ENCODE measurements around the gene DOK3. TPM values are rescaled to one million over a fixed set of nuclear protein-coding genes. Genes with fewer than 3 reads are reported as not detected.

The DOK3 gene
- total and polyA plus RNA-seq, 10 of the 15 experiments (the other 5 are each of a cell fraction or from before 2014, with no cell fraction given), result 6.6 to 107 (median 52.1) TPM

DNA sequence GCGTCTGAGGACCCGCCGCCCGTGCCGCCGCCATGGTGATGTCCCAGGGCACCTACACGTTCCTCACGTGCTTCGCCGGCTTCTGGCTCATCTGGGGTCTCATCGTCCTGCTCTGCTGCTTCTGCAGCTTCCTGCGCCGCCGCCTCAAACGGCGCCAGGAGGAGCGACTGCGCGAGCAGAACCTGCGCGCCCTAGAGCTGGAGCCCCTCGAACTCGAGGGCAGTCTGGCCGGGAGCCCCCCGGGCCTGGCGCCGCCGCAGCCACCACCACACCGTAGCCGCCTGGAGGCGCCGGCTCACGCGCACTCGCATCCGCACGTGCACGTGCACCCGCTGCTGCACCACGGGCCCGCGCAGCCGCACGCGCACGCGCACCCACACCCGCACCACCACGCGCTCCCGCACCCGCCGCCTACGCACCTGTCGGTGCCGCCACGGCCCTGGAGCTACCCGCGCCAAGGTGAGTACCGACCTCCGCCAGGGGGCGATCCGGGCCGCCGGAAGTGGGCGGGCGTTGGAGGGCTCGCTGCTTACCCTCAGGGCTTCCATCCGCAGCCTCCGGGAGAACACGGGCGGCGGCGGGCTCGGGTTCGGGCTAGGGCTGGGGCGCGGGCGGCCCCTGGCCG lies 54.5 kb downstream of the DOK3 start (continued):
- TF ChIP-seq, protein P1, sequence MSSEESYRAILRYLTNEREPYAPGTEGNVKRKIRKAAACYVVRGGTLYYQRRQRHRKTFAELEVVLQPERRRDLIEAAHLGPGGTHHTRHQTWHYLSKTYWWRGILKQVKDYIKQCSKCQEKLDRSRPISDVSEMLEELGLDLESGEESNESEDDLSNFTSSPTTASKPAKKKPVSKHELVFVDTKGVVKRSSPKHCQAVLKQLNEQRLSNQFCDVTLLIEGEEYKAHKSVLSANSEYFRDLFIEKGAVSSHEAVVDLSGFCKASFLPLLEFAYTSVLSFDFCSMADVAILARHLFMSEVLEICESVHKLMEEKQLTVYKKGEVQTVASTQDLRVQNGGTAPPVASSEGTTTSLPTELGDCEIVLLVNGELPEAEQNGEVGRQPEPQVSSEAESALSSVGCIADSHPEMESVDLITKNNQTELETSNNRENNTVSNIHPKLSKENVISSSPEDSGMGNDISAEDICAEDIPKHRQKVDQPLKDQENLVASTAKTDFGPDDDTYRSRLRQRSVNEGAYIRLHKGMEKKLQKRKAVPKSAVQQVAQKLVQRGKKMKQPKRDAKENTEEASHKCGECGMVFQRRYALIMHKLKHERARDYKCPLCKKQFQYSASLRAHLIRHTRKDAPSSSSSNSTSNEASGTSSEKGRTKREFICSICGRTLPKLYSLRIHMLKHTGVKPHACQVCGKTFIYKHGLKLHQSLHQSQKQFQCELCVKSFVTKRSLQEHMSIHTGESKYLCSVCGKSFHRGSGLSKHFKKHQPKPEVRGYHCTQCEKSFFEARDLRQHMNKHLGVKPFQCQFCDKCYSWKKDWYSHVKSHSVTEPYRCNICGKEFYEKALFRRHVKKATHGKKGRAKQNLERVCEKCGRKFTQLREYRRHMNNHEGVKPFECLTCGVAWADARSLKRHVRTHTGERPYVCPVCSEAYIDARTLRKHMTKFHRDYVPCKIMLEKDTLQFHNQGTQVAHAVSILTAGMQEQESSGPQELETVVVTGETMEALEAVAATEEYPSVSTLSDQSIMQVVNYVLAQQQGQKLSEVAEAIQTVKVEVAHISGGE (CRISPR knock-in tag; IDR thresholded peaks at IDR 0.05), result no peak
- TF ChIP-seq, protein P2, sequence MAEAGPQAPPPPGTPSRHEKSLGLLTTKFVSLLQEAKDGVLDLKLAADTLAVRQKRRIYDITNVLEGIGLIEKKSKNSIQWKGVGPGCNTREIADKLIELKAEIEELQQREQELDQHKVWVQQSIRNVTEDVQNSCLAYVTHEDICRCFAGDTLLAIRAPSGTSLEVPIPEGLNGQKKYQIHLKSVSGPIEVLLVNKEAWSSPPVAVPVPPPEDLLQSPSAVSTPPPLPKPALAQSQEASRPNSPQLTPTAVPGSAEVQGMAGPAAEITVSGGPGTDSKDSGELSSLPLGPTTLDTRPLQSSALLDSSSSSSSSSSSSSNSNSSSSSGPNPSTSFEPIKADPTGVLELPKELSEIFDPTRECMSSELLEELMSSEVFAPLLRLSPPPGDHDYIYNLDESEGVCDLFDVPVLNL (IDR thresholded peaks at IDR 0.05; ENCODE audit: low read depth, low read length), result peak; percentile 24; the same call in 1 of the 2 replicates
- TF ChIP-seq, protein P3, sequence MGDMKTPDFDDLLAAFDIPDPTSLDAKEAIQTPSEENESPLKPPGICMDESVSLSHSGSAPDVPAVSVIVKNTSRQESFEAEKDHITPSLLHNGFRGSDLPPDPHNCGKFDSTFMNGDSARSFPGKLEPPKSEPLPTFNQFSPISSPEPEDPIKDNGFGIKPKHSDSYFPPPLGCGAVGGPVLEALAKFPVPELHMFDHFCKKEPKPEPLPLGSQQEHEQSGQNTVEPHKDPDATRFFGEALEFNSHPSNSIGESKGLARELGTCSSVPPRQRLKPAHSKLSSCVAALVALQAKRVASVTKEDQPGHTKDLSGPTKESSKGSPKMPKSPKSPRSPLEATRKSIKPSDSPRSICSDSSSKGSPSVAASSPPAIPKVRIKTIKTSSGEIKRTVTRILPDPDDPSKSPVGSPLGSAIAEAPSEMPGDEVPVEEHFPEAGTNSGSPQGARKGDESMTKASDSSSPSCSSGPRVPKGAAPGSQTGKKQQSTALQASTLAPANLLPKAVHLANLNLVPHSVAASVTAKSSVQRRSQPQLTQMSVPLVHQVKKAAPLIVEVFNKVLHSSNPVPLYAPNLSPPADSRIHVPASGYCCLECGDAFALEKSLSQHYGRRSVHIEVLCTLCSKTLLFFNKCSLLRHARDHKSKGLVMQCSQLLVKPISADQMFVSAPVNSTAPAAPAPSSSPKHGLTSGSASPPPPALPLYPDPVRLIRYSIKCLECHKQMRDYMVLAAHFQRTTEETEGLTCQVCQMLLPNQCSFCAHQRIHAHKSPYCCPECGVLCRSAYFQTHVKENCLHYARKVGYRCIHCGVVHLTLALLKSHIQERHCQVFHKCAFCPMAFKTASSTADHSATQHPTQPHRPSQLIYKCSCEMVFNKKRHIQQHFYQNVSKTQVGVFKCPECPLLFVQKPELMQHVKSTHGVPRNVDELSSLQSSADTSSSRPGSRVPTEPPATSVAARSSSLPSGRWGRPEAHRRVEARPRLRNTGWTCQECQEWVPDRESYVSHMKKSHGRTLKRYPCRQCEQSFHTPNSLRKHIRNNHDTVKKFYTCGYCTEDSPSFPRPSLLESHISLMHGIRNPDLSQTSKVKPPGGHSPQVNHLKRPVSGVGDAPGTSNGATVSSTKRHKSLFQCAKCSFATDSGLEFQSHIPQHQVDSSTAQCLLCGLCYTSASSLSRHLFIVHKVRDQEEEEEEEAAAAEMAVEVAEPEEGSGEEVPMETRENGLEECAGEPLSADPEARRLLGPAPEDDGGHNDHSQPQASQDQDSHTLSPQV (IDR thresholded peaks at IDR 0.05), result peak; percentile 89; the same call in 1 of the 2 replicates
- TF ChIP-seq NFYA (IDR thresholded peaks at IDR 0.05; ENCODE audit: borderline replicate concordance, low read depth, low read length), result no peak
- peak; percentile 28; the same call in 1 of the 2 replicates for TF ChIP-seq PAX5 (IDR thresholded peaks at IDR 0.05; ENCODE audit: borderline replicate concordance, low read depth, low read length)
- TF ChIP-seq SIX5 (IDR thresholded peaks at IDR 0.05; ENCODE audit: low read depth, low read length, severe bottlenecking), result no peak
- TF ChIP-seq, protein P4, sequence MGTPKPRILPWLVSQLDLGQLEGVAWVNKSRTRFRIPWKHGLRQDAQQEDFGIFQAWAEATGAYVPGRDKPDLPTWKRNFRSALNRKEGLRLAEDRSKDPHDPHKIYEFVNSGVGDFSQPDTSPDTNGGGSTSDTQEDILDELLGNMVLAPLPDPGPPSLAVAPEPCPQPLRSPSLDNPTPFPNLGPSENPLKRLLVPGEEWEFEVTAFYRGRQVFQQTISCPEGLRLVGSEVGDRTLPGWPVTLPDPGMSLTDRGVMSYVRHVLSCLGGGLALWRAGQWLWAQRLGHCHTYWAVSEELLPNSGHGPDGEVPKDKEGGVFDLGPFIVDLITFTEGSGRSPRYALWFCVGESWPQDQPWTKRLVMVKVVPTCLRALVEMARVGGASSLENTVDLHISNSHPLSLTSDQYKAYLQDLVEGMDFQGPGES (IDR thresholded peaks at IDR 0.05), result no peak; the same call in 1 of the 2 replicates
- peak; percentile 29; the same call in 1 of the 2 replicates for TF ChIP-seq RAD21 (IDR thresholded peaks at IDR 0.05; ENCODE audit: insufficient read depth, low read depth, low read length)
- no peak for TF ChIP-seq SUPT20H (IDR thresholded peaks at IDR 0.05; ENCODE audit: borderline replicate concordance, control insufficient read depth, low read depth, low read length)
- TF ChIP-seq KDM1A (IDR thresholded peaks at IDR 0.05; ENCODE audit: borderline replicate concordance), result no peak
- no peak for TF ChIP-seq YBX1 (IDR thresholded peaks at IDR 0.05)
- no peak for TF ChIP-seq CBX3 (IDR thresholded peaks at IDR 0.05; ENCODE audit: borderline replicate concordance, low read depth)
- TF ChIP-seq ATF7 (IDR thresholded peaks at IDR 0.05; ENCODE audit: low read depth), result no peak
- TF ChIP-seq HCFC1 (IDR thresholded peaks at IDR 0.05; ENCODE audit: low read length), result 0 out of 2 replicates have a peak, but pooled peaks have one; percentile 14
- TF ChIP-seq, protein P5, sequence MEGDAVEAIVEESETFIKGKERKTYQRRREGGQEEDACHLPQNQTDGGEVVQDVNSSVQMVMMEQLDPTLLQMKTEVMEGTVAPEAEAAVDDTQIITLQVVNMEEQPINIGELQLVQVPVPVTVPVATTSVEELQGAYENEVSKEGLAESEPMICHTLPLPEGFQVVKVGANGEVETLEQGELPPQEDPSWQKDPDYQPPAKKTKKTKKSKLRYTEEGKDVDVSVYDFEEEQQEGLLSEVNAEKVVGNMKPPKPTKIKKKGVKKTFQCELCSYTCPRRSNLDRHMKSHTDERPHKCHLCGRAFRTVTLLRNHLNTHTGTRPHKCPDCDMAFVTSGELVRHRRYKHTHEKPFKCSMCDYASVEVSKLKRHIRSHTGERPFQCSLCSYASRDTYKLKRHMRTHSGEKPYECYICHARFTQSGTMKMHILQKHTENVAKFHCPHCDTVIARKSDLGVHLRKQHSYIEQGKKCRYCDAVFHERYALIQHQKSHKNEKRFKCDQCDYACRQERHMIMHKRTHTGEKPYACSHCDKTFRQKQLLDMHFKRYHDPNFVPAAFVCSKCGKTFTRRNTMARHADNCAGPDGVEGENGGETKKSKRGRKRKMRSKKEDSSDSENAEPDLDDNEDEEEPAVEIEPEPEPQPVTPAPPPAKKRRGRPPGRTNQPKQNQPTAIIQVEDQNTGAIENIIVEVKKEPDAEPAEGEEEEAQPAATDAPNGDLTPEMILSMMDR (IDR thresholded peaks at IDR 0.05 in 2 of 3, conservative IDR thresholded peaks at IDR 0.05 in 1 of 3; ENCODE audit: control insufficient read depth in 2 of 3, extremely low read depth in 1 of 3, insufficient read depth in 1 of 3, low read depth in 3 of 3, low read length in 3 of 3), result peak; percentile 68 to 85 (median 80)
- no peak; the same call in 1 of the 2 replicates for TF ChIP-seq MXI1 (IDR thresholded peaks at IDR 0.05; ENCODE audit: low read depth, low read length)

Measured in GM12878 (cell line).